ENCODE data around the gene ERGIC2. TPM values are rescaled to one million over a fixed set of nuclear protein-coding genes. Genes with fewer than 3 reads are reported as not detected.
A peak's percentile ranks its signal among the peaks of the same experiment; 100 is the strongest.

The ERGIC2 gene
- total RNA-seq, 1 donor from 2014 or later: 70.3 TPM

DNA sequence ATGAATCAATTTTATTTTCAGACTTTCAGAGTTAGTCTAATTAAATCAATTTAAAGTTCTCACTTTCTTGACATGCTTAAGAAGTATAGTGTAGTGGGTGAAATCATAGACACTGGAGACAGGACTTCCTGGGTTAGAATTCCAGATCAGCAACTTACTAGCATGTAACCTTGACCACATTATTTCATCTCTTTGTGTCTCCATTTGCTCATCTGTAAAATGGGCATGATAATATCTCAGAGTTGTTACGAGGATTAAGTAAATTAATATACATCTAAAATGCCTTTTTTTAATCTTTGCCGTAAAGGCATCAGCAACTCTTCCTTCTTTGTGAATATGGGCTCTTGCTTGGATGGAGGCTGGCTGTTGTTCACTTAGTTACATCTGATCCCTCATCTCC is 1.3 kb upstream of the ERGIC2 start:
- H3K27ac Mint-ChIP-seq (ENCODE audit: unreplicated experiment): no peak overlapping the region
- TF ChIP-seq, protein P1, sequence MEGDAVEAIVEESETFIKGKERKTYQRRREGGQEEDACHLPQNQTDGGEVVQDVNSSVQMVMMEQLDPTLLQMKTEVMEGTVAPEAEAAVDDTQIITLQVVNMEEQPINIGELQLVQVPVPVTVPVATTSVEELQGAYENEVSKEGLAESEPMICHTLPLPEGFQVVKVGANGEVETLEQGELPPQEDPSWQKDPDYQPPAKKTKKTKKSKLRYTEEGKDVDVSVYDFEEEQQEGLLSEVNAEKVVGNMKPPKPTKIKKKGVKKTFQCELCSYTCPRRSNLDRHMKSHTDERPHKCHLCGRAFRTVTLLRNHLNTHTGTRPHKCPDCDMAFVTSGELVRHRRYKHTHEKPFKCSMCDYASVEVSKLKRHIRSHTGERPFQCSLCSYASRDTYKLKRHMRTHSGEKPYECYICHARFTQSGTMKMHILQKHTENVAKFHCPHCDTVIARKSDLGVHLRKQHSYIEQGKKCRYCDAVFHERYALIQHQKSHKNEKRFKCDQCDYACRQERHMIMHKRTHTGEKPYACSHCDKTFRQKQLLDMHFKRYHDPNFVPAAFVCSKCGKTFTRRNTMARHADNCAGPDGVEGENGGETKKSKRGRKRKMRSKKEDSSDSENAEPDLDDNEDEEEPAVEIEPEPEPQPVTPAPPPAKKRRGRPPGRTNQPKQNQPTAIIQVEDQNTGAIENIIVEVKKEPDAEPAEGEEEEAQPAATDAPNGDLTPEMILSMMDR (IDR thresholded peaks at IDR 0.05): no peak
- H3K36me3 Mint-ChIP-seq (ENCODE audit: unreplicated experiment): peaks cover under 1% of the 10 kb centered on the region
- H3K4me3 Mint-ChIP-seq (ENCODE audit: unreplicated experiment): no peak overlapping the region
- no peak for DNase-seq (ENCODE audit: extremely low spot score, unreplicated experiment)
- no peaks in the 10 kb centered on the region for H3K9me3 Mint-ChIP-seq (ENCODE audit: unreplicated experiment)
- H3K27me3 Mint-ChIP-seq (ENCODE audit: unreplicated experiment): peaks cover 12% of the 10 kb centered on the region
- H3K4me1 Mint-ChIP-seq (ENCODE audit: unreplicated experiment): peaks cover 26% of the 10 kb centered on the region

DNA sequence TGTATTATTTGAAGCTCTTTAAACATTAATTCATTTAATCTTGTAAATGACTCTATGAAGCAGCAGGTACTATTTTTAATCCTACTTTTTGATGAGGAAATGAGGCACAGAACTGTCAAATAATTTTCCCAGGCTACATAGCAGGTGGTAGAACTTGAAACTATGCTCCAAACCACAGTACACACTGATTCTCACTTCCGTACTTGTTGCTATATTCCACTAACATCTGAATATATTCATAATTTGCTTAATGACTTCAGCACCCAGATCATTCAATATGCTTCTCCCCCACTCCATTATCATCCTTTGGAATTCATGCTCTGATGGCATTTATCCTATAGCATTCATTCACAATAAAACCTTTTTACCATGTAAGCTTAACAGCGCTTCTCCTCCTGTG is 4.9 kb downstream of the ERGIC2 start:
- no peaks in the 10 kb centered on the region for H3K27me3 Mint-ChIP-seq (ENCODE audit: unreplicated experiment)
- TF ChIP-seq, protein P1 (IDR thresholded peaks at IDR 0.05): no peak
- no peaks in the 10 kb centered on the region for H3K9me3 Mint-ChIP-seq (ENCODE audit: unreplicated experiment)
- H3K36me3 Mint-ChIP-seq (ENCODE audit: unreplicated experiment): peaks cover 14% of the 10 kb centered on the region
- H3K27ac Mint-ChIP-seq (ENCODE audit: unreplicated experiment): peak overlapping the region; percentile 16
- H3K4me3 Mint-ChIP-seq (ENCODE audit: unreplicated experiment): no peak overlapping the region
- DNase-seq (ENCODE audit: extremely low spot score, unreplicated experiment): no peak
- peaks cover 19% of the 10 kb centered on the region for H3K4me1 Mint-ChIP-seq (ENCODE audit: unreplicated experiment)

DNA sequence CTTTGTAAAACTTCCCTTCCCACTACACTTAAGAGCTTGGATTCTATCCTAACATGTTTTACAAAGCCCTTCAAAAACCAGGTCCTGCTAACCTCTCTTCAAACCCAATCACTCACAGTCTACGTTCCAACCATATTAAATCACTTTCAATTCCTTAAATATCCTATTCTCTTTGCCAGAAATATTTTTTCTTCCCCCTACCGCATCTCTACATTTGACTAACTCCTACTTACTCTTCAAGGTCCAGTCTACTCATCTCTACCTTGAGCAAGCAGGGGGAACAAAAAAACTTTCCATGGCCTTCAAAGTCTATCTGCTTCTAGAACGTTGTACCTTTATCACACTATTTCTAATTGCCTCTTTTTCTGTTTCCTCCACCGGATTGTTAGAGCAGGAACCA is 6.1 kb downstream of the ERGIC2 start:
- TF ChIP-seq, protein P1 (IDR thresholded peaks at IDR 0.05): no peak
- H3K36me3 Mint-ChIP-seq (ENCODE audit: unreplicated experiment): peaks cover 15% of the 10 kb centered on the region
- DNase-seq (ENCODE audit: extremely low spot score, unreplicated experiment): no peak
- peaks cover 13% of the 10 kb centered on the region for H3K4me1 Mint-ChIP-seq (ENCODE audit: unreplicated experiment)
- H3K4me3 Mint-ChIP-seq (ENCODE audit: unreplicated experiment): no peak overlapping the region
- no peak overlapping the region for H3K27ac Mint-ChIP-seq (ENCODE audit: unreplicated experiment)
- H3K27me3 Mint-ChIP-seq (ENCODE audit: unreplicated experiment): no peaks in the 10 kb centered on the region
- no peaks in the 10 kb centered on the region for H3K9me3 Mint-ChIP-seq (ENCODE audit: unreplicated experiment)

DNA sequence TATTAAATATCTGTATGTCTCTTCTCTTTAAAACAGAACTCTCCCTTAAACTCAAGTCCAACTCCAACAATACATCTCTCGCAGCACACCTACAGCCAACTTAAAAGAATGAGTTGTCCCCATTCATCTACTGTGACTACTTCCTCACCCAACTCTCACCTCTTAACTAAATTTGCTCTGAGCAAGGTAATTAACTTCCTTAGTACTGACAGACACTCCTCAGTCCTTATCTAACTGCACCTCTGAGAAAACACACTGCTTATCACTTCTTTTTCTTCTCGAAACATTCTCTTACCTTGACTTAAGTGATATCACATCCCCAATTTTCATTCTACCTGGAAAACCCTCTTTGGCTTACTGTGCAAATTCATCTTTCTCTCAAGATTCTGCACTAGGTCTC is 7.0 kb downstream of the ERGIC2 start:
- H3K9me3 Mint-ChIP-seq (ENCODE audit: unreplicated experiment): no peaks in the 10 kb centered on the region
- no peaks in the 10 kb centered on the region for H3K27me3 Mint-ChIP-seq (ENCODE audit: unreplicated experiment)
- no peak overlapping the region for H3K4me3 Mint-ChIP-seq (ENCODE audit: unreplicated experiment)
- H3K36me3 Mint-ChIP-seq (ENCODE audit: unreplicated experiment): peaks cover 17% of the 10 kb centered on the region
- H3K4me1 Mint-ChIP-seq (ENCODE audit: unreplicated experiment): peaks cover 4% of the 10 kb centered on the region
- H3K27ac Mint-ChIP-seq (ENCODE audit: unreplicated experiment): no peak overlapping the region
- TF ChIP-seq, protein P1 (IDR thresholded peaks at IDR 0.05): no peak
- DNase-seq (ENCODE audit: extremely low spot score, unreplicated experiment): no peak

DNA sequence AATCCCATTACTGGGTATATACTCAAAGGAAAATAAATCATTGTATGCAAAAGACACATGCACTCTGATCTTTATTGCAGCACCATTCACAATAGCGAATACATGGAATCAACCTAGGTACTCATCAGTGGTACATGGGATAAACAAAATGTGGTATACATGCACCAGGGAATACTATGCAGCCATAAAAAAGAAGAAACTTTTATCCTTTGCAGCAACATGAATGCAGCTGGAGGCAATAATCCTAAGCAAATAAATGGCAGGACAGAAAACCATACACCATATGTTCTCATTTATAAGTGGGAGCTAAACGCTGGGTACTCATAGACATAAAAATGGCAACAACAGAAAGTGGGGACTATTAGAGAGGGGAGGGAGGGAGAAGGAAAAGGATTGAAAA is 15.9 kb downstream of the ERGIC2 start:
- no peak overlapping the region for H3K27ac Mint-ChIP-seq (ENCODE audit: unreplicated experiment)
- H3K9me3 Mint-ChIP-seq (ENCODE audit: unreplicated experiment): no peaks in the 10 kb centered on the region
- no peak overlapping the region for H3K4me3 Mint-ChIP-seq (ENCODE audit: unreplicated experiment)

More for the DNA sequence above, 15.9 kb downstream of the ERGIC2 start:
- no peaks in the 10 kb centered on the region for H3K4me1 Mint-ChIP-seq (ENCODE audit: unreplicated experiment)
- TF ChIP-seq, protein P1 (IDR thresholded peaks at IDR 0.05): no peak
- no peaks in the 10 kb centered on the region for H3K27me3 Mint-ChIP-seq (ENCODE audit: unreplicated experiment)
- no peak for DNase-seq (ENCODE audit: extremely low spot score, unreplicated experiment)
- peaks cover 37% of the 10 kb centered on the region for H3K36me3 Mint-ChIP-seq (ENCODE audit: unreplicated experiment)

All from osteocyte (in vitro differentiated cells).